H1 (cell line): ENCODE results near the gene ELP6. TPM values are rescaled to one million over a fixed set of nuclear protein-coding genes. Genes with fewer than 3 reads are reported as not detected.

Experiments
- CTCF ChIA-PET: fragments of 300-600 bp; sonication (Branson Sonifier 250); formaldehyde crosslinking; loops from one replicate; lab custom pipeline; 2021; ENCODE audit not compliant: partially characterized antibody; lab: Charles Lee
- POLR2A ChIA-PET: fragments of 300-600 bp; sonication (Branson Sonifier 250); formaldehyde crosslinking; loops from one replicate; lab custom pipeline; 2021; ENCODE audit warnings: inconsistent platforms; ENCODE audit not compliant: partially characterized antibody; lab: Charles Lee
- DNase-seq, 2 experiments: peaks; one replicate each; pipeline versions ENCODE4 v3.0.0 to v3.0.0-alpha.2; 2010 to 2022; ENCODE audit warnings: low spot score in 2 of 2, low read depth in 1 of 2, mixed read lengths in 1 of 2
- FAIRE-seq: peaks from 2 replicates; lab custom pipeline; 2011; peaks lifted over from hg19 to GRCh38; lab: Jason Lieb, UNC
- H2AFZ ChIP-seq: 2 replicates; pipeline ENCODE4 v1.8.1; 2012; ENCODE audit warnings: low read length, inconsistent platforms
- H2AK5ac ChIP-seq: 2 replicates; pipeline ENCODE4 v1.6.1; 2013; ENCODE audit warnings: low read depth, low read length
- H2BK120ac ChIP-seq: replicated peaks from 2 replicates; pipeline ENCODE3; 2013; ENCODE audit warnings: low read depth, low read length, inconsistent platforms
- H2BK12ac ChIP-seq: 2 replicates; pipeline ENCODE4 v1.6.1; 2013; ENCODE audit warnings: low read depth, low read length
- H2BK15ac ChIP-seq: 2 replicates; pipeline ENCODE4 v1.6.1; 2013; ENCODE audit warnings: low read length
- H2BK20ac ChIP-seq: 2 replicates; pipeline ENCODE4 v1.6.1; 2013; ENCODE audit warnings: low read length
- H2BK5ac ChIP-seq: 2 replicates; pipeline ENCODE4 v1.6.1; 2013; ENCODE audit warnings: low read depth, low read length
- H3K14ac ChIP-seq: 2 replicates; pipeline ENCODE4 v1.6.1; 2013; ENCODE audit warnings: inconsistent platforms; ENCODE audit not compliant: insufficient read length
- H3K18ac ChIP-seq: 2 replicates; pipeline ENCODE4 v1.6.1; 2013; ENCODE audit warnings: low read length; ENCODE audit errors: extremely low read depth
- H3K23ac ChIP-seq: 2 replicates; pipeline ENCODE4 v1.6.1; 2013; ENCODE audit warnings: inconsistent platforms; ENCODE audit not compliant: insufficient read length
- H3K23me2 ChIP-seq: 2 replicates; pipeline ENCODE4 v1.6.1; 2013; ENCODE audit warnings: low read depth, low read length
- H3K27ac ChIP-seq: 2 replicates; pipeline ENCODE4 v1.6.1; 2011; ENCODE audit warnings: low read depth, low read length, inconsistent platforms
- H3K27me3 ChIP-seq, 4 experiments: replicated peaks in 1 of 4; 1 replicate in 1 of 4; 2 replicates in 3 of 4; pipeline versions ENCODE4 v1.6.1 to v1.8.1; 2011 to 2013; ENCODE audit warnings: low read length in 3 of 4, mild to moderate bottlenecking in 3 of 4, inconsistent platforms in 2 of 4, mixed read lengths in 2 of 4, moderate library complexity in 1 of 4; ENCODE audit not compliant: control insufficient read depth in 3 of 4, insufficient read depth in 3 of 4; ENCODE audit errors: extremely low read depth in 1 of 4
- H3K36me3 ChIP-seq, 4 experiments: 2 replicates each; pipeline versions ENCODE4 v1.6.1 to v1.8.1; 2011 to 2013; ENCODE audit warnings: mild to moderate bottlenecking in 4 of 4, low read length in 3 of 4, moderate library complexity in 2 of 4, control low read depth in 1 of 4, inconsistent platforms in 1 of 4; ENCODE audit not compliant: insufficient read depth in 4 of 4, control insufficient read depth in 2 of 4
- H3K4ac ChIP-seq: replicated peaks from 2 replicates; pipeline ENCODE3; 2013; ENCODE audit warnings: low read length, low read depth, mixed read lengths, inconsistent platforms; ENCODE audit not compliant: insufficient read length
- H3K4me1 ChIP-seq, 4 experiments: replicated peaks in 1 of 4; 1 replicate in 1 of 4; 2 replicates in 3 of 4; pipeline versions ENCODE4 v1.6.1 to v1.8.1; 2011 to 2013; ENCODE audit warnings: low read length in 3 of 4, inconsistent platforms in 2 of 4, mixed read lengths in 1 of 4; ENCODE audit not compliant: insufficient read depth in 4 of 4, control insufficient read depth in 3 of 4
- H3K4me2 ChIP-seq, 2 experiments: 2 replicates each; pipeline versions ENCODE4 v1.6.1 to v1.8.1; 2011 to 2013; ENCODE audit warnings: low read depth in 2 of 2, low read length in 2 of 2, control low read depth in 1 of 2, inconsistent platforms in 1 of 2, mild to moderate bottlenecking in 1 of 2; ENCODE audit not compliant: insufficient read depth in 1 of 2
- H3K4me3 ChIP-seq, 4 experiments: fragments of 200-600, 300-600 bp in 1 of 4; sonication (generic), shearing (Covaris generic), sonication (Bioruptor Twin) in 1 of 4; 2 replicates each; pipeline versions ENCODE4 v1.5.1 to v1.8.1; 2011 to 2016; ENCODE audit warnings: low read length in 4 of 4, low read depth in 3 of 4, control low read depth in 2 of 4, inconsistent platforms in 2 of 4, mild to moderate bottlenecking in 2 of 4, mixed read lengths in 1 of 4, moderate library complexity in 1 of 4; ENCODE audit not compliant: insufficient read depth in 2 of 4; ENCODE audit errors: extremely low read depth in 1 of 4
- H3K56ac ChIP-seq: replicated peaks from 2 replicates; pipeline ENCODE3; 2013; ENCODE audit warnings: low read depth, mild to moderate bottlenecking, mixed read lengths, low read length, inconsistent platforms; ENCODE audit not compliant: insufficient read length
- H3K79me1 ChIP-seq: 2 replicates; pipeline ENCODE4 v1.6.1; 2013; ENCODE audit warnings: low read depth, low read length, control low read depth
- H3K79me2 ChIP-seq, 2 experiments: 2 replicates each; pipeline versions ENCODE4 v1.6.1 to v1.8.1; 2012 to 2013; ENCODE audit warnings: low read length in 2 of 2, mild to moderate bottlenecking in 2 of 2, inconsistent platforms in 1 of 2; ENCODE audit not compliant: insufficient read depth in 2 of 2, control insufficient read depth in 1 of 2
- H3K9ac ChIP-seq, 4 experiments: replicated peaks in 1 of 4; 1 replicate in 1 of 4; 2 replicates in 3 of 4; pipeline versions ENCODE4 v1.6.1 to v1.8.1; 2011 to 2013; ENCODE audit warnings: low read depth in 3 of 4, low read length in 3 of 4, control low read depth in 2 of 4, mild to moderate bottlenecking in 2 of 4, moderate library complexity in 2 of 4, inconsistent platforms in 1 of 4; ENCODE audit errors: extremely low read depth in 1 of 4
- H3K9me3 ChIP-seq, 2 experiments: 2 replicates each; pipeline versions ENCODE4 v1.6.1 to v1.8.1; 2012 to 2013; ENCODE audit warnings: mild to moderate bottlenecking in 2 of 2, moderate library complexity in 2 of 2, control low read depth in 1 of 2, inconsistent platforms in 1 of 2, low read depth in 1 of 2, low read length in 1 of 2, mixed read lengths in 1 of 2; ENCODE audit not compliant: insufficient read depth in 2 of 2
- H4K20me1 ChIP-seq, 2 experiments: replicated peaks in 1 of 2; 2 replicates each; pipeline versions ENCODE3 to v1.8.1; 2011 to 2013; ENCODE audit warnings: inconsistent platforms in 2 of 2, low read length in 2 of 2, mild to moderate bottlenecking in 1 of 2; ENCODE audit not compliant: insufficient read depth in 2 of 2, control insufficient read depth in 1 of 2
- H4K5ac ChIP-seq: 2 replicates; pipeline ENCODE4 v1.6.1; 2013; ENCODE audit warnings: low read length, low read depth, mixed read lengths, inconsistent platforms; ENCODE audit not compliant: insufficient read length
- H4K8ac ChIP-seq: 2 replicates; pipeline ENCODE4 v1.8.0; 2013; ENCODE audit warnings: mild to moderate bottlenecking, moderate library complexity, low read length, inconsistent platforms; ENCODE audit not compliant: insufficient read depth; ENCODE audit errors: extremely low read depth
- H4K91ac ChIP-seq: replicated peaks from 2 replicates; pipeline ENCODE3; 2013; ENCODE audit warnings: low read length, mixed read lengths, inconsistent platforms; ENCODE audit not compliant: insufficient read length
- CBX8 ChIP-seq: fragments of 300-800, 300-1000 bp; sonication (generic); IDR thresholded peaks from 2 replicates; pipeline ENCODE4 v1.7.1; 2016; ENCODE audit warnings: low read depth, low read length, borderline replicate concordance
- HDAC2 ChIP-seq, 2 experiments: fragments of 300-600 bp in 1 of 2; sonication (generic) in 1 of 2; IDR thresholded peaks; 2 replicates each; pipeline ENCODE4 v1.6.1; 2011 to 2012; ENCODE audit warnings: low read depth in 2 of 2, low read length in 2 of 2, mild to moderate bottlenecking in 2 of 2, moderate library complexity in 2 of 2, borderline replicate concordance in 1 of 2, inconsistent platforms in 1 of 2
- JUND ChIP-seq: IDR thresholded peaks from 2 replicates; pipeline ENCODE4 v1.6.1; 2011; ENCODE audit warnings: mild to moderate bottlenecking, improper control_type of control experiment, low read length
- KDM4A ChIP-seq: IDR thresholded peaks from one replicate; pipeline ENCODE4 v1.7.1; 2012; ENCODE audit warnings: low read depth, mild to moderate bottlenecking, moderate library complexity, low read length, inconsistent platforms; ENCODE audit not compliant: severe bottlenecking
- POLR2A ChIP-seq, 2 experiments: IDR thresholded peaks; 1 replicate in 1 of 2; 2 replicates in 1 of 2; pipeline ENCODE4 v1.6.1; 2011; ENCODE audit warnings: low read depth in 2 of 2, low read length in 2 of 2, mild to moderate bottlenecking in 2 of 2; ENCODE audit errors: control extremely low read depth in 1 of 2
- RAD21 ChIP-seq, 2 experiments: IDR thresholded peaks in 1 of 2; conservative IDR thresholded peaks in 1 of 2; 2 replicates each; pipeline ENCODE4 v1.6.1; 2011; ENCODE audit warnings: low read depth in 2 of 2, low read length in 2 of 2, improper control_type of control experiment in 1 of 2, inconsistent platforms in 1 of 2, mild to moderate bottlenecking in 1 of 2, moderate library complexity in 1 of 2
- RXRA ChIP-seq: IDR thresholded peaks from 2 replicates; pipeline ENCODE4 v1.6.1; 2011; ENCODE audit warnings: low read depth, mild to moderate bottlenecking, low read length, moderate library complexity; ENCODE audit not compliant: insufficient read depth
- SRF ChIP-seq: IDR thresholded peaks from 2 replicates; pipeline ENCODE4 v1.6.1; 2011; ENCODE audit warnings: mild to moderate bottlenecking, low read depth, low read length, moderate library complexity
- TAF1 ChIP-seq: IDR thresholded peaks from 2 replicates; pipeline ENCODE4 v1.6.1; 2011; ENCODE audit warnings: mild to moderate bottlenecking, low read depth, low read length
- WGBS, 2 experiments: shearing (Covaris generic) in 1 of 2; methylation state at CpG; one replicate each; pipeline versions ENCODE4 v1.1.6 to v1.1.7; 2013 to 2015; ENCODE audit warnings: low lambda C conversion rate in 2 of 2, mixed read lengths in 2 of 2, inconsistent platforms in 1 of 2, low coverage in 1 of 2, missing lambda C conversion rate in 1 of 2; ENCODE audit not compliant: insufficient replicate concordance in 2 of 2, insufficient coverage in 1 of 2, insufficient read length in 1 of 2; ENCODE audit errors: extremely low coverage in 1 of 2, missing lambda C conversion rate in 1 of 2; 5-methylcytosine and 5-hydroxymethylcytosine counted together
- polyA plus RNA-seq, 7 experiments: library from polyadenylated mRNA; depleted of rRNA in 3 of 7; stranded (reverse) in 5 of 7; unstranded in 2 of 7; fragments of >200 nt in 5 of 7; fragments of 200-250 nt in 2 of 7; gene quantifications; 1 replicate in 5 of 7; 2 replicates in 1 of 7; 4 replicates in 1 of 7; pipeline versions ENCODE4 v1.2.1 to v1.2.3, GENCODE V29; 2011 to 2013; ENCODE audit warnings: missing spikeins in 2 of 7, mixed read lengths in 2 of 7
- total RNA-seq: library from RNA; stranded (reverse); fragmentation: NEBNext Ultra II Directional; extraction: Animal tissue kit (Norgen Biotek cat#: 25700); gene quantifications from 2 replicates; pipeline ENCODE4 v1.2.1, GENCODE V29; 2021

Gene ELP6
- total and polyA plus RNA-seq, 2 of the 8 experiments (the other 6 are each of a cell fraction or from before 2014, with no cell fraction given) = 51.1 to 78.7 TPM

DNA sequence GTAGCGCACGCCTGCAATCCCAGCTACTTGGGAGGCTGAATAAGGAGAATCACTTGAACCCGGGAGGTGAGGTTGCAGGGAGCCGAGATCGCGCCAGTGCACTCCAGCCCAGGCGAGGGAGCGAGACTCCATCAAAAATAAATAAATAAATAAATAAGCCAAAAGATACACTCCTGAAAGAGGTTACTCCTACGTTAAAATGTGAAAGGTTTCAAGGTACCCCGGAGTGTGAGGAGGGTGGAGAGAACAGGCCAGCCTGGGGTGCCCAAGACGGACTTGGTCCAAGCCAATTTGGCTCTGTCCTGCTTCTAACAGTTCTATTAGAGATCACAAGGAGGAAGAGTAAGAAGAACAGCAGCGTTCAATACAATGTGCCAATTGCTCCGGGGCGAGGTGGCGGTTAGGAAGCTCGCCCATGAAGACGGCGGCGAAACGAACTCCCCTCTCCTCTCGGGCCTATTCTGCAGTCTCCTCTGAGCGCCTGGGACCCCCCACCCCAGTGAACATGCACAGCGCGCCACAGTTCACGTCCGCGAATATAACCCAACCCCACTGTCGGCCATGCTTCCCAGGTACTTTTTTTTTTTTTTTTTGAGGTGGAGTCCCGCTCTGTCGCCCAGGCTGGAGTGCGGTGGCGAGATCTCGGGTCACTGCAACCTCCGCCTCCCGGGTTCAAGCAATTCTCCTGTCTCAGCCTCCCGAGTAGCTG lies 942 bp downstream of the ELP6 start:
- Histone ChIP-seq H2BK15ac (no peak overlapping the region), H2BK12ac (no peak overlapping the region), H3K27me3 (no peaks in the 10 kb centered on the region), H4K91ac (peak overlapping the region; percentile 29), H3K18ac (peak overlapping the region; percentile 93), H3K23ac (no peak overlapping the region), H4K5ac (peak overlapping the region; percentile 90), H3K9me3 (no peaks in the 10 kb centered on the region), H4K20me1 (peaks cover 0 to 1% of the 10 kb centered on the region in 2 experiments), H2BK20ac (no peak overlapping the region), H3K4ac (no peak overlapping the region), H3K14ac (no peak overlapping the region), H2BK120ac (no peak overlapping the region), H2AK5ac (no peak overlapping the region), H4K8ac (peak overlapping the region; percentile 93), H3K79me1 (peaks cover 8% of the 10 kb centered on the region), H3K4me1 (peaks cover 0 to 4% (median 1%) of the 10 kb centered on the region in 4 experiments; a peak in 2 of 7 replicates), H2AFZ (no peak overlapping the region), H3K56ac (peak overlapping the region; percentile 66), H2BK5ac (peak overlapping the region; percentile 99; the same call in 1 of the 2 replicates), H3K9ac (peak overlapping the region; percentile 59 to 81 (median 78)), H3K79me2 (peaks cover 5 to 26% of the 10 kb centered on the region in 2 experiments), H3K4me2 (peak overlapping the region; percentile 26 to 66), H3K23me2 (no peaks in the 10 kb centered on the region; the same call in 1 of the 2 replicates), H3K36me3 (peaks cover 5 to 33% (median 13%) of the 10 kb centered on the region in 4 experiments; a peak in 6 of 8 replicates), H3K4me3 (peak overlapping the region; percentile 50 to 92 (median 72)), H3K27ac (peak overlapping the region; percentile 83; the same call in 1 of the 2 replicates)
- CTCF ChIA-PET = interaction anchor here (0.6 to 1.7 kb wide), 8 partner anchors 10 to 97 kb away, joined by 3 to 5 read pairs (median 3); no protein-coding TSS in a partner anchor
- WGBS, 2 experiments = 27% methylated on average over 31 of the region's 36 CpGs; no CpG with 5 or more reads in 1 of the 2 experiments
- DNase-seq = no peak
- POLR2A ChIA-PET = interaction anchor here (0.7 to 1.7 kb wide), 6 partner anchors 9 to 268 kb away, joined by 3 to 7 read pairs (median 4); no protein-coding TSS in a partner anchor
- no peak for FAIRE-seq
- TF ChIP-seq POLR2A (IDR thresholded peaks at IDR 0.05; ENCODE audit: control extremely low read depth in 1 of 2, low read depth in 2 of 2, low read length in 2 of 2) = peak in 1 of 2 experiments; percentile 38; a peak in 1 of 3 replicates
- TF ChIP-seq JUND = no peak
- no peak for TF ChIP-seq CBX8
- peak; percentile 13 for TF ChIP-seq KDM4A
- no peak for TF ChIP-seq HDAC2 (IDR thresholded peaks at IDR 0.05; ENCODE audit: borderline replicate concordance in 1 of 2, low read depth in 2 of 2, low read length in 2 of 2)
- no peak for TF ChIP-seq TAF1
- TF ChIP-seq SRF = no peak
- no peak for TF ChIP-seq RXRA
- TF ChIP-seq RAD21 (IDR thresholded peaks at IDR 0.05 in 1 of 2, conservative IDR thresholded peaks at IDR 0.05 in 1 of 2; ENCODE audit: low read depth in 2 of 2, low read length in 2 of 2) = no peak
